Anterior cingulate cortex (tissue), 58 donors: ENCODE data around the gene PHACTR3.

Experiments
- DNase-seq, 58 donors: peaks; one replicate each; lab custom pipeline; 2025; lab: John Stamatoyannopoulos, UW

PHACTR3 gene

DNA sequence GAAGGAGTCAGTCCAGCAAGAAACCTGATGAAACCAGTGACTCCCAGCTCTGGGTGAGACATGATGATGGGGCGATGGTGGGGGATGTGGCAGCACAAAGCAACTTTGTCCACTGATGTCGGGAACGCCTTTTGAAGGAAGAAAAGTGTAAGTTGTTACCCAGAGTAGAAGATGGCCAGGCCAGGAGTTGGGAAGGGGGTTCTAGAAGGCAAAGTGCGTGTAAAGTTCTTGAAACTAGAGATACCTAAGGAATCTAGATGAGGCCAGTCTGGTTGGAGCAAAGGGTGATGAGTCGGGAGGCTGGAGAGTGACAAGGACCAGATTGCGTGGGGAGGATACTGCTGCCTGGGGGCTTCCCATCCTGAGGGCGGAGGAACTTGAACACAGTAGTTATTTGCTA lies 117.0 kb downstream of the PHACTR3 start:
- no peak for DNase-seq

DNA sequence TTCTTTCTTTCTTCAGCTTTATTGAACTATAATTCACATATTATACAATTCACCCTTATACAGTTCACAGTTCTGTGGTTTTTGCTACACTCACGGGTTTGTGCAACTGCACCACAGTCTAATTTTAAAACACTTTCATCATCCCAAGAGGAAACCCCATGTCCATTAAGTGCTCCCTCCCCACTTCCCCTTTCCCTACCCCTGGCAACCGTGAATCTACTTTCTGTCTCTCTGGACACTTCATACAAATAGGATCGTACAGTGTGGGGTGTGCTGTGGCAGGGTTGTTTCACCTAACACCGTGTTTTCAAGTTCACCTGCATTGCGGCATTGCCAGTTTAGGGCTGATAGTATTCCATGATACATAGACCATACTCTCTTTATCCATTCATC lies 118.8 kb downstream of the PHACTR3 start:
- DNase-seq, result no peak

DNA sequence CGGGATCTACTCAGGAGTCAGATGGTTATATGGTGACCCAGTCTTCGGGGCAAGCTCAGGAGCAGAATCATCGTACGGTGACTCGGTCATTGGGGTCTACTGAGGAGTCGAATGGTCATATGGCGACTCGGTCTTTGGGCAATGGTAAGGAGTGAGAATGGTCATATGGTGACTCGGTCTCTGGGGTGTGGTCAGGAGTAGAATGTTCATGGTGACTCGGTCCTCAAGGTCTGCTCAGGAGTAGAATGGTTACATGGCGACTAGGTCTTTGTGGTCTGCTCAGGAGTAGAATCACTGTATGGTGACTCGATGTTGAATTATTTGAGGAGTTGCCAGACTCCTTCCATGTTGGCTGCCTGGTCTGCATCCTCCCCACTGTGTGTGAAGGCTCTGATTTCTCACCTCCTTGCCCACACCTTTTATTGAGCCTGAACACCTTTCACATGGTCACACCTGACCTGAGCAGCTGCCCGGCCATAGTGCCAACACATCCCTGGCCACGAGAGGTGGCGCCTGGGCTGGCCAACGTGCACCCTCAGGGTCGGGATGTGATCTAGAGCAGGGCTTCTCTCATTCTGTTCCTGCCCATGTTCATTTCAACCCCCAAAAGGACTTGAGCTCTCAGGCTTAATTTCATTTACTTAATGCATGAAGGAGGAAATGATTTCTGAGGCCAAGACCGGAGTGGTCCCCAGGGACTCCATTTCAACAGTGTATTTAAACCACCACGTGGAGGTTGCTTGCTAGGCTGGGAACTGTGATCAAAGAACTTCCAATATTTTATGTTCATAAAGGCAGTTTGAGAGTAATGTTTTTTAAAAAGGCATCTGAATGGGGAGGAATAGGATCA lies 119.5 kb downstream of the PHACTR3 start:
- no peak for DNase-seq

DNA sequence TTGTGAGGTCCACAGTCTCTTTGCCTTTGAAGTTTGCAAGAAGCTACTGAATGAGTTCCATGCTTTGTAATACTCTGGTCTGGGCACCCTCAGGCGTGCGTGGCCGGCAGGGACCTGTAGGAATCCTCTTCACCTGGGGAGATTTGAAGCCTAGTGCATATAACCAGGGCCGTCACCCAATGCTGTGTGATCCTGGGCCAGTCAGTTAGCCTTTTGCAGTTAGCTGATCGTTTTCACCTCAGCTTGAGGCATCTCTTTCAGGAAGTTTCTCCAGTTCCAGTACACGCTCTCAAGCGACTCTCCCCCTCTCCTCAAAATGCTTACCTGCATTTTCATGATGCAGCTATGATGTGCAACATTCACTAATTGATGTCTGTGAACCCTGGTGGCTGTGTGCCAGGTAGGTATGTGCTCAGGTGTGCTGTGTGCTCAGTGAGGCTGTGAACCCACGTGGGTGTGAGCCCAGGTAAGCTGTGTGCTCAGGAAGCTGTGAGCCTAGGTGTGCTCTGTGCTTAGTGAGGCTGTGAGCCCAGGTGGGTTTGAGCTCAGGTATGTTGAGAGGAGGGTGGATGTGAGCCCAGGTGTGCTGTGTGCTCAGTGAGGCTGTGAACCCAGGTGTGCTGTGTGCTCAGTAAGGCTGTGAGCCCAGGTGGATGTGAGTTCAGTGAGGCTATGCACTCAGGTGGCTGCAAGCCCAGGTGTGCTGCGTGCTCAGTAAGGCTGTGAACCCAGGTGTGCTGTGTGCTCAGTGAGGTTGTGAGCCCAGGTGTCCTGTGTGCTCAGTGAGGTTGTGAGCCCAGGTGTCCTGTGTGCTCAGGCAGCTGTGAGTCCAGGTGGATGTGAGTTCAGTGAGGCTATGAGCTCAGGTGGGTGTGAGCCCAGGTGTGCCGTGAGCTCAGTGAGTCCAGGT lies 120.4 kb downstream of the PHACTR3 start:
- no peak for DNase-seq

DNA sequence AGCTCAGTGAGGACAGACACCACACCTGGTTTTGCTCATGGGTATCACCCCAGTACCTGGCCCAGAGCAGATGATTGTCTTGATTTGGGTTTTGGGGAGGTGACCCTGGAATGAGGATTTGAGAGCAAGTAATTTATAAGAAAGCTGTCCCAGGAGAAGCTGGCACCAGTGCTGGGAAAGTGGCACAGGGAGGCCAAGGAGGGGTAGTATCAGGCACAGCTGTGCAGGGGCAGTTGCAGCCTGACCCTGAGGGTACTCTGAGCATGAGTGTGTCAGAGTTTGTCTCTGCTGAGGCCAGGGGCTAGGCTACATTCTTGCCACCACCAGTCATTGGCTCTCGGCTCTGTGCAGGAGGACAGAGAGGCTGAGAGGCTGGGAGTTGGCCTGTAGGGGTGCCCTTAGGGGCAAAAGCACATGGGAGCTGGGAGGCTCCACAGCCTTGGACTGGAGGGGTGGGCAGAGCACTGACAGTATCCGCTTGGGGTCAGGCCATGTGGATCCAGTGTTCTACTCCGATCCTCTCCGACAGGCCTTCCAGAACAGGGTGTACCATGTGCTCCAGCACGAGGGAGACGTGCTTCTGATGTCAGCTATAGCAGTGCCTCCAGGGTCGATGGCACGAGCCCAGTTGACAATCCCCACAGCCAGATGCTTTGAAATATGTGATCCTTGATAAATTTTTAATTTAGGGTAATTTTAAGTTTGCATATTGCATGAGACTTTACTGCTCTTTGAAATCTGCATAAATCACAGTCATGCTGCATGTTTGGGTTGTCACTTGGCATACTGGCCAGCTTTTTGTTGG lies 121.3 kb downstream of the PHACTR3 start:
- peak in 1 of 58 donors; percentile 24 for DNase-seq

DNA sequence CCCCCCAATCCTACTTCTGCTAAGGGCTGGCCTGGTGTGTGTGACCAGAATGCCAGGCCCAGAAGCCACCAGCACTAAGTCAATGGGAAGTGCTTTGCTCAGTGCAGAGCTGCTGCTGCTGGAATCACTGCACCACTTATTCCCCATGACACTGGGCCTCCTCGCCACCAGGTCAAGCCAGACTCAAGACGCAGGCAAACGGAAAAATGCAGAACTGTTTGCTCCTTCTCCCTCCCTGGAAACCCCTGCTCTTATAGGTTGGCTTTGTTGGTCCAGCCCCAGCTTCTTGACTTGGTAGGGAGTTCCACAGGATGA lies 121.9 kb downstream of the PHACTR3 start:
- DNase-seq, result no peak

DNA sequence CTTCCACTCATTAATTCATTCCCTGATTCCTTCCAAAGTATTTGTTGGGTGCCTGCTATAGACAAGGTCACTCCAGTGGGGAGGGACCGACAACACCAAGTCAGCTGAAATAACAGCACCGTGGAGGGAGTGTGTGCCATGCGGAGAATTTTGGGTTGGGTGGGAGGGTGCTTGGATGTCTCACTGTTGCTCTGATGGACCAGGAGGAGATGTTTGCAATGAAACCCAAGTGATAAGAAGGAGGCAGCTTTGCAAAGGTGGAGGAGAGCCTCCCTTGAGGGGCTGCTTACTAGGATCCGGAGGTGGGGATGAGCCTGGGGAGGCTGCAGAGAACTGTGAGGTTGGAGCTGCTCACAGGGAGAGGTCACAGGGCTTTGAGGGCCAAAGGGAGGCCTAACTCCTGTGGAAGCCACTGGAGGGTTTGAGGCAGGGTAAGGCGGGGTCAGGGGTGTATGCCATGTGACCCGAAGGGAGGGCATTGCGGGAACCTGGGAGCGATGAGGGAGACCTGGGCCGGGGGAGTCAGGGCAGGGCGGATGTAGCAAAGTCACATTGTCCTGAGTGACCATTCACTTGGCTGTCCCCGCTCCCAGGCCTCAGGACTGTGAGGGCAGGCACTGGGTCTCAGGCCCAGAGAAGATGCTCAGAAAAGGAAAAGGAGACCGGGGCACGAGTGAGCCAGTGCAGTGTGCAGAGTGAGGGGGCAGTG lies 124.5 kb downstream of the PHACTR3 start:
- no peak for DNase-seq

DNA sequence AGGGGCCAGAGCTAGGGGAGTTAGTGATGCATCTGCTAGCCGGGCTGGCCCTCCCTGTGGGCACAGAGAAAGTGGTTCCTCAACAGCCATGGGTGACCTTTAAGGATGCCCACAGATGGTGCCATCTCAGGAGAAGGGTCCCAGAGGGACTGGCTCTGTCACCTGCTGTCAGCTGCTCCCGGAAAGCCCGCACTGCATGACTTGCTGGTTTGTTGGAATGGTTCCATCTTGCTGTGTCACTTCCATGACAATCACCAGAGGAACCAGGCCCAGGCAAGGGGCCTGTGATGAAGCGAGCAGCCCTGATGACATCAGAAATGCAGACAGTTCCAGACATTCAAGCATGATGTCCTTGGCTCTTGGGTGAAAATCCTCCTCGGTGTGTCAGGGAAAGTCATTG lies 125.2 kb downstream of the PHACTR3 start:
- peak in 1 of 58 donors; percentile 50 for DNase-seq

DNA sequence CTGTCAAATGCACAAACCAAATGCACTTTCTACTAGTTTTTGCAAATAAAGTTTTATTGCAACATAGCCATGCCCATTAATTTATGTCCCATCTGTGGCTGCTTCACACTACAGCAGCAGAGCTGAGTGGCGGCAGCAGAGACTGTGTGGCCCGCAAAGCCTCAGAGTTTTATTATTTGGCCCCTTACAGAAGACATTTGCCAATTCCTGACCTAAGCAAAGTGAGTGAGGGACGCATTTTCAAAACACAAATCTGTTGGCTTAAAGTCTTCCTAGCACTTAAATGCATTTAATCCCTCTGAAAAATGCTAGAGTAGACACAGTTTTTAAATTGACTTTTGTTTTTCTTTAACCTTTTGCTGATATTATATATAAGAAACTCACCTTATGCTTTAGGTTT lies 126.4 kb downstream of the PHACTR3 start:
- no peak for DNase-seq

DNA sequence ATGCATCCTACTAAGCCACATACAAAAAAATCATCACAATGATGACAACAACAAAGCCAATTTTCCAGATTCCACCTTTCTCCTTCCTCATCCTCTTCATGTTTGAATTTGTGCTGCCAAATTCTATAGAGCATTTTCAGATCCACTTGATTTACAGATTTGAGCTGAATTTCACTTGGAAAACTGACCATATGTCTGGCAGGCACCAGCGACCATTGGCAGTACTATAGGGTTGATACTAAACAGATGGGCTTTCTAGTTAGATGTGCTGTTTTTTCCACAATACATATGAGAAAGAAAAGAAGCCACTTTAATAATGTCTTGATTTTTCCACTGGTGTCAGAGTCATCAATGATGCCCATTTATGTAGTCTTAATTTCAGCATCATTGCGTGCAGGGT lies 127.0 kb downstream of the PHACTR3 start:
- DNase-seq, result no peak

DNA sequence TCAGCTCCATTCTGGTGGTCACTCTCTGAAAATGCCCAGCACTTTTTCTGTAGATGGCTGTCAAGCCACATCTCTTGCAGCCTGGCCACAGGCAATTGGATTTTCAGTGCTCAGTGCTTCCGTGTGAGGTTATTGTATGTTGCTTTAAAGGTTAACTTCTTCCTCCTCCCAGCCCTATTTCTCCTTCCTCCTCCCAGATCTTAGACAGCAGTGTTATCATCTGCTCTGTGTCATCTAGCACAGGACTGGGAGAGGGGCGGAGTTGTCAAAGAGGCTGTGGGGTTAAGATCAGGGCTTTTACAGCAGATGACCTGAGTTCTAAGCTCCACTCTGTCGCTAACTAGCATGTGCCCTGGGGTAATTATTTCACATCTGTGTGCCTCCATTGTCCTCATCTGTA lies 129.0 kb downstream of the PHACTR3 start:
- no peak for DNase-seq

DNA sequence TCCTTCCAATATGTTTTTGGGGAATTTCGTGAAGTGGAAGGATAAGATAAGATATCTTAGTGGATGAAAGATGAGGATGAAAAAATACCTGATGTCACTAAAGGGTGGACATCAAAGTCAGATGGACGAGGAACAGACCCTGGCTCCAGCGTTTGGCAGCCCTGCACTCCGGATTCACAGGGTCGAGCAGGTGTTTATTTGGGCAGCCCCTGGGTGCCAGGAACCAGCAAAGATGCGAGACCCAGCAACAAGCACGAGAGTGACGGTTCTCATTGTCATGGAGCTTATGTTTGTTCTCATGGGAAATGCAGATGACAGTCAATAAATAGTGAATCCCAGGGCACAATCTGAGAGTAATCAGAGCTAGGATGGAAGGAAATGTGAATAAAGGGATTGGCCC lies 131.1 kb downstream of the PHACTR3 start:
- DNase-seq, result no peak

DNA sequence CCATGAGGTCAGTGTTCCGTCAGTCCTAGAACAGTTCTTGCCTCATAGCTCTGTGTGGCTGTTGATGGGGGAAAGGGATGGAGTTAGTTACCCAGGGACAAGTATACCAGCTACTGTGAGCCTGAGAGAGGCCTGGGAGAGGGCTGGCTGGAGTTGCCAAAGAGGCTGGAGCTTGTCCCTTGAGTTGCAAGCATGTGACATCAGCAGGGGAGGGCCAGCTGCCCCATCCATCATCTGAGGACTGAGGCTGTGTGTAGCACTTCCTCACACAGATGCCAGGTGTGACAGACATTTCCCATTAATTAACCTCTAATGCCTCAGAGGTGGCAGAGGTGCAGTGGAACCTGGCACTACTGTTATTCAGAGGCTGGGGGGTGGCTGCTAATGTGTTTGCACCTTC lies 131.6 kb downstream of the PHACTR3 start:
- DNase-seq, result peak in 21 of 58 donors; percentile 14 to 54 (median 39)

DNA sequence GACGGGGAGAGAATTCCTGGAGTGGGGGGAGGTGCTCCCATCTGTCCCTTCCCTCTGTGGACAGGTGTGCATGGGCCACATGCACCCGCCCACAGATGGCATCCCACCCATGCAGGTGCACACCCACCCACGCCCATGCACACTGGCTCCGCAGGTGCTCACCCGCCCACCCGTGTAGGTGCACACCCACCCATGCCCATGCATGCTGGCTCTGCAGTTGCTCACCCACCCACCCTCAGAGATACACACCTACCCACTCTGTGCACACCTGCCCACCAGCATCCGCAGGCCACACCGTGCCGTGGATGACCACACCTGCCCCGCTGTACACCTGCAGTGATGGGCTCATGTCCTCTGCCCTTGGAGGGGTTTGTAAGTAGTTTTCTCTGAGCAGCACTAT lies 132.0 kb downstream of the PHACTR3 start:
- no peak for DNase-seq

DNA sequence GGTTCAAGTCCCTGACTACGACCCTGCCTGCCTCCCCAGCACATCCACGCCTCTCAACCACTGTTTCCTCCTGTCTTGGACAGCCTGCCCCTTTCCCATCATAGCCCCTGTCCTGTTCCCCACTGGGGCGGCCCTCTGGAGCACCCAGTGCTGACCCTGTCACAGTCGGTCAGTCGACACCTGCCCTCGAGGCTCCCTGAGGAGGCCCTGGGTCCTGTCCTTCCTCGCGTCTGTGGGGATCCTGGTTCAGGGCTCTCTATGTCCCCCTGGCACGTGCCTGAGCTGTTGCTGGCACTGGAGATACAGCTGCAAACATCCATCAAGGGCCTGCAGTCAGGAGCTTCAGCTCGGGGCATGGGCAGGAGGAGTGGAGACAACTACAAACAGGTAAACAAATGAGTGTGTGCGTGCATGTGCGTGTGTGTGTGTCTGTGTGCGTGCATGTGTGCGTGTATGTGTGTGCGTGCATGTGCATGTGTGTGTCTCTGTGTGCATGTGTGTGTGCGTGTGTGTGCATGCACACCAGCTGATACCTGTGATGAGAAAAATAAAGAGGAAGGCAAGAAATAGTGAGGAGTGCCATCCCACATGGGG lies 132.8 kb downstream of the PHACTR3 start:
- no peak for DNase-seq

DNA sequence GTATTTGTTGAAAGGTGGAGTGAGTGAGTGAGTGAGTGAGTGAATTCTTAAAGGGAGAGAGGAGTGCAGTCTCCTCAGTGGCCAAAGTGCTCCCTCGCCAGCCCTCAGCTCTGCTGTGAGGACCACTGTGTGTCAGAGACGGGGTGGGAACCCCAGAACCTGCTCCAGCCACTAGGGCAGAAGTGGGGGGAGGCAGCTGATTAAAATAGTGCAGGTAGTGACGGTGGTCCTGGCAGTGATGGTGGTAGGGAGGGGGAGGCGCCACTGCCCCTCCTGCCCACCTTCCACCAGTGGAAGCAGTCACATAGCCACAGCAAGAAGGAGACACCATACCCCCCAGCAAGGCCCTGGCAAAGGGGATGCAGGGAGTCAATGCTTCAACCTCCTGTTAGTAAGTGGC lies 133.5 kb downstream of the PHACTR3 start:
- no peak for DNase-seq

DNA sequence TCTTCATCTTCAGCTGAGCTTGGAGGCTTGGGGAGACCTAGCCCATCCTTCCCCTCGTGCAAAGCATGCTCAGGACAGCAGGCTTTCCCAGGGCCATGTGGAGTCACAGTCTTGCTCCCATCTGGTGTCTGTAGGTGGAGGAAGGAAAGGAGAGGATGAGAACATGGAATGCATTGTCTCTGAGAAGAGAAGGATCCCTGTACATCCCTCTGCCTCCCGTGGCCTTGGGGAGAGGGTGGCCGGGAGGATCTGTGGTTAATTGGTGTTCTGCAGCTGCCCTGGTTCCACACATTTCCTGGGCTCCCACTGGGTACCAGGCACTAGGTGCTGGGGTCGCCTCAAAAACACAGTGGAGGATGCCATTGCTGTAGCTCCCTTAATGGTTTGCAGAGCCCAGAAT lies 134.5 kb downstream of the PHACTR3 start:
- DNase-seq, result no peak

DNA sequence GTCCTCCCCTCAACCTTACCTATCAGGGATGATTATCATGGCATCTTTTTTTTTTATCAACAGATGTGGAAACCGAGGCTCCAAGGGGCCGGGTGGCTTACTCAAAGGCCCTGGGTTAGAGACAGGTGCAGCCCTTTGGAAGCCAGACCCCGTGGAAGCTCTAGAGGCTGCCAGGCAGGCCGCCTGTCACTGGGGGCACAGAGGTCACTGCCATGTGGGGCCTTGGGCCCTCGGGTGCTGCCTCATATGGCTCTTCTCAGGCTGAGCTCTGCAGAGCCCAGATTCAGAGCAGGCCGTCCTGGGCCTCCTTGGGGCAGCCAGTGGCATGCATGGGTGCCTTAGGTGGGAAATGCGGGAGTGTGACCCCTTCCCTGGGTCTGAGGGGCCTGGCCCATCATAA lies 136.3 kb downstream of the PHACTR3 start:
- DNase-seq, result no peak

DNA sequence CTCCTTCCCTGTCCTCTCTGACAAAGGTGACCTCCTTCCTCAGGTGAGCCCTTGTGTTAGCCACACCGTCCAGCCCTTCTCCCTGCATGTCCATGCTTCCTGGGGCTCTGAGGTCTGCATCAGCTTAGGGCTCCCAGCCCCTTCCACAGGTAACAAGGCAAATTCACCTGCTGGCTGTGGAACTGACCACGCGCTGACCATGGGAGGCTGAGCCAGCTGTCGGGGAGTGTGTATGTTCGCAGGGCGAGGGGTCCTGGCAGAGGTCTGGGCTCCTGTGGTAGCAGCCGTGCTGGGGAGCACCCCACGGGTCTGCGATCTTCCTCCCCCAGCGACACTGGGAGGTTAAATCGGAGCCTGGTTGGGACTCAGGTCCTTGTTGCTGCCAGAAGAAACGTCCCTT lies 136.7 kb downstream of the PHACTR3 start:
- no peak for DNase-seq
